ENCODE data around the gene IQCE. TPM values are rescaled to one million over a fixed set of nuclear protein-coding genes. Genes with fewer than 3 reads are reported as not detected.

Gene IQCE
- polyA plus RNA-seq, 1 donor from 2014 or later, result 21.2 TPM

- no peak for TF ChIP-seq CTCF (IDR thresholded peaks at IDR 0.05; ENCODE audit: poor library complexity, severe bottlenecking)
Observed at GRCh38 chr7:2663121-2663886, 104.5 kb downstream of the IQCE start (continued).

- H3K79me2 ChIP-seq (replicated peaks; ENCODE audit: insufficient read depth, low read length), result no peaks in the 10 kb centered on the region
Observed at GRCh38 chr7:2663960-2664359, 105.2 kb downstream of the IQCE start.

More at GRCh38 chr7:2663960-2664359, 105.2 kb downstream of the IQCE start:
- no peak overlapping the region for H2AFZ ChIP-seq (ENCODE audit: low read depth, low read length)
- no peaks in the 10 kb centered on the region for H3K9me2 ChIP-seq (ENCODE audit: insufficient read depth, low read length)
- H3K27ac ChIP-seq (ENCODE audit: low read length), result no peak overlapping the region
- H3K27me3 ChIP-seq (ENCODE audit: insufficient read depth, low read depth, low read length), result no peaks in the 10 kb centered on the region
- H3K9me3 ChIP-seq (ENCODE audit: low read length), result no peaks in the 10 kb centered on the region
- H3K9ac ChIP-seq (ENCODE audit: low read length), result no peak overlapping the region
- no peak overlapping the region for H3K4me3 ChIP-seq (ENCODE audit: low read length)
- H3K36me3 ChIP-seq (ENCODE audit: insufficient read depth, low read length), result no peaks in the 10 kb centered on the region
- no peaks in the 10 kb centered on the region for H3F3A ChIP-seq (ENCODE audit: insufficient read depth, low read length, poor library complexity, severe bottlenecking)
- H3K4me2 ChIP-seq (ENCODE audit: low read length), result no peak overlapping the region
- H4K20me1 ChIP-seq (ENCODE audit: insufficient read depth), result no peaks in the 10 kb centered on the region
- TF ChIP-seq POLR2AphosphoS5 (IDR thresholded peaks at IDR 0.05) (no peak), SMC3 (conservative IDR thresholded peaks at IDR 0.05; ENCODE audit: poor library complexity) (no peak), RAD21 (conservative IDR thresholded peaks at IDR 0.05) (no peak), EZH2 (IDR thresholded peaks at IDR 0.05; ENCODE audit: borderline replicate concordance, insufficient read depth, low read length, poor library complexity, severe bottlenecking) (no peak), REST (IDR thresholded peaks at IDR 0.05; ENCODE audit: borderline replicate concordance) (no peak), CTCF (IDR thresholded peaks at IDR 0.05; ENCODE audit: poor library complexity, severe bottlenecking) (no peak), EP300 (conservative IDR thresholded peaks at IDR 0.05; ENCODE audit: poor library complexity, severe bottlenecking) (no peak), TAF1 (IDR thresholded peaks at IDR 0.05; ENCODE audit: low read depth) (no peak), MXI1 (conservative IDR thresholded peaks at IDR 0.05; ENCODE audit: poor library complexity, severe bottlenecking) (no peak)

Small RNA genes within 50 kb of the gene (small RNA-seq; reads per million reads assigned to genes)
- gene MIR4648, result 0 reads per million in 3 experiments

Other genes starting within 250 kb of the IQCE start
- 4.4 and 5.7 TPM in 2 replicates for gene SNX8, start 244.5 kb upstream of the IQCE start, polyA plus RNA-seq
- gene EIF3B, start 204.2 kb upstream of the IQCE start, polyA plus RNA-seq, result 65.1 and 73.7 TPM in 2 replicates
- 6.4 and 8.6 TPM in 2 replicates for gene CHST12, start 155.4 kb upstream of the IQCE start, polyA plus RNA-seq
- not detected in 2 replicates for gene GRIFIN, start 82.6 kb upstream of the IQCE start, polyA plus RNA-seq
- gene LFNG, start 39.2 kb upstream of the IQCE start, polyA plus RNA-seq, result 0.30 and 1.5 TPM in 2 replicates
- gene BRAT1, start 3.5 kb upstream of the IQCE start, polyA plus RNA-seq, result 60.3 and 68.6 TPM in 2 replicates
- gene TTYH3, start 73.0 kb downstream of the IQCE start, polyA plus RNA-seq, result 17.0 and 25.0 TPM in 2 replicates
- not detected in 2 replicates for gene AMZ1, start 129.2 kb downstream of the IQCE start, polyA plus RNA-seq

Data from neural cell (in vitro differentiated cells).